ENCODE measurements around the gene NRP2. TPM values are rescaled to one million over a fixed set of nuclear protein-coding genes. Genes with fewer than 3 reads are reported as not detected.

The NRP2 gene
- total RNA-seq, 1 donor from 2014 or later: 26.1 TPM

DNA sequence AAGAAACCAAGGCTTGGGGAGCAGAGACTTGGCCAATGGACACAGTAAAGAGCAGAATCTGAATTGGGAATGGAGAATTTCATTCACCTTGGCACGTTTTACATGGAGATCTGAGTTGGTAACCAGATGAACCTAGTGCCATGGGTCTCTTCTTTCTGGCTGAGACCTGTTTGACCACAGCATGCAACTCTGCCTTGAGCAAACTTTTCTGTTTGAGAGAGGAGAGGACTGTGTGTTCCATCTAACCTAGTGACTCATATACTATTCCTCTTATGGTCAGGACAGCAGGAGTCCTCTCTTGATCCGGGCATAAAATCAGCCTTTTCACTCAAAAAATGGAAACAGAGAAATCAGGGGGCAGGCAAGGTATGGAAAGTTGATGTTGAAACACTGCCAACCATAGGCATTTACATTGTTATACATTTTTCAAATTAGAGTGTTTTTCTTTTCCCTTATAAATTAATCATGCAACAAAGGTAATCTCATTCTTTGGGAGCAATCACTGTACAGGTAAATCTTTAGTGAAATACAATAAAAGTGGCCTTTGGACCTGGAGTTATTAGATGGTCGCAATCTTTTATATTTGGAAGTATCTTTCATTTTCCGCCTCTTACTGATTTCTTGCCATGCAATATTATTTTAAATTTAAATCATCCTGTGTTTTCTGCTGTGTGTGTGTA, 86.7 kb downstream of the NRP2 start:
- DNase-seq (ENCODE audit: low spot score in 2 of 2) (no peak), FAIRE-seq (no peak)

- DNase-seq (ENCODE audit: low spot score in 2 of 2) (no peak), FAIRE-seq (no peak)
Measured at GRCh38 chr2:205769495-205769850, 87.2 kb downstream of the NRP2 start.

DNA sequence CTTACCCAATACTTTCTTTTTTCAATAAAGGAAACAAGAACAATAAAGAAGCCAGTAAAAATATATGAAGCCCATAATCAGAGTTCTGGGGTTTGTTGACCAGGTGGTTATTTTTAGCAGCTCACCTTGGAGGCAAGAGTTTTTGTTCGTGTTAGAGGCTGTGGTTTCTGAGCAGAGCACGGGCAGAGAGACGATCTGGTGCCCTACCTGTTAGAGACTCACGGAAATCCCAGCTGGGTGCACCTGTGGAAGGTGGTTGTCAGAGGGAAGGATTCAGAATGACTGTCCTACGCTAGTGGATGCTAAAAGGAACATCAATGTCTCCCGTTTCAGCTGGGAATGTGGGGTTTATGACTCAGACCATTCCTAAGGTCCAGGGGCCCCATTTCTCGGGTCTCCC, 87.6 kb downstream of the NRP2 start:
- no peak for FAIRE-seq

GRCh38 chr2:205770577-205770976, 88.3 kb downstream of the NRP2 start:
- DNase-seq (ENCODE audit: low spot score in 2 of 2) (no peak), FAIRE-seq (no peak)

More for the DNA sequence above, 87.6 kb downstream of the NRP2 start:
- DNase-seq (ENCODE audit: low spot score in 2 of 2): no peak

DNA sequence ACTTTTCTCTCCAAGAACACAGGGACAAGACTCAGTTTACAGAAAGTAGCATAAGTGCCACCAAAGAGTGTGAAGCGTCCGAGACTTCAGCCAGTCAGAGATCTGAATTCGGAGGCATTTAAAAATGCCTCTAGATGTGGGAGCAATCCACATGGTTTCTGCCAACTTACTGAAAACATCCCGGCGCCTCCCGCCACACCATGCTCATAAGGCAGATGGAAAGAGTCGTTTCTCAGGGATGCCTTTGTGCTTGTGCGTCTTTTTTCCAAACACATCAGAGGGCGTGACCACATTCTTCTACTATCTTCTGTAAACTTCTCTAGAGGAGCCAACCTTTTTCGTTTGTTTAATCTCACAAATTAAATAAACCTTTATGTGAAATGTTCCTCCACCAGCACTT, 88.7 kb downstream of the NRP2 start:
- FAIRE-seq (no peak), DNase-seq (ENCODE audit: low spot score in 2 of 2) (no peak)

DNA sequence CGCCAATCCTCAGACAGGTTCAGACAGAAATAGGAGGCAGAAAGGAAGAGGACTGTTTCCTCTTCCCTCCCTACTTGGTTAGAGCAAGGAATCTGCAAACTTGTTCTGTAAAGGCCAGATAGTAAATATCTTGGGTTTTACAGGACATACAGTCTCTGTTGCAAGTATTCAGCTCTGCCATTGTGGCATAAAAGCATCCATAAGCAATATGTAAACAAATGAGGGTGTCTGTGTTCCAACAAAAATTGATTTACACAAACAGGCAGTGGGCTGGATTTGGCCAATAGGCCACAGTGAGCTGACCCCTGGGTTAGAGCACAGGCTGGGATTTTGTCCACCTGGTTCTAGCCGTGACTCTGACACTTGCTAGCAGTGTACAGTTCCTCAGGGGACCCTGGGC, 89.4 kb downstream of the NRP2 start:
- FAIRE-seq: no peak

DNA sequence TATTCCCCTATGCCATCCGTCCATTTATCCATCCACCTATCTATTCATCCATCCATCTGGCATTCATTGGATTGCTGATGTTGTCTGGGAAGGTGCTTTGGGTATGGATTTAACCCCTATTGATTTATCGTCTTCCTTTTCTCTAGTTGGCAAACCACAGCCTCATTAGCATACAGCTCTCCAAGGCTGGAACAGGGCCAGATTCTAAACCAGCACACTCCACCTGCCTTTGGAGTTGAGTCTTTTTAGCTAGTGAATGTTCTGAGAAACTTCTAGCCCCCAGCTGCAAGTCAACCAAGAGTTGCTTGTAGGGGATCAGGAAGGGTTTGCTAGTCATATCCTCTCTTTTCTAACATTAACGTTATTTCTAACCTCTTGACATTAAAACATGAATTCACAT, 90.7 kb downstream of the NRP2 start:
- DNase-seq (ENCODE audit: low spot score in 2 of 2): no peak
- no peak for FAIRE-seq

More for the DNA sequence above, 89.4 kb downstream of the NRP2 start:
- DNase-seq (ENCODE audit: low spot score in 2 of 2): no peak

- no peak for FAIRE-seq
- no peak for DNase-seq (ENCODE audit: low spot score in 2 of 2)
Measured at GRCh38 chr2:205773989-205774388, 91.7 kb downstream of the NRP2 start.

DNA sequence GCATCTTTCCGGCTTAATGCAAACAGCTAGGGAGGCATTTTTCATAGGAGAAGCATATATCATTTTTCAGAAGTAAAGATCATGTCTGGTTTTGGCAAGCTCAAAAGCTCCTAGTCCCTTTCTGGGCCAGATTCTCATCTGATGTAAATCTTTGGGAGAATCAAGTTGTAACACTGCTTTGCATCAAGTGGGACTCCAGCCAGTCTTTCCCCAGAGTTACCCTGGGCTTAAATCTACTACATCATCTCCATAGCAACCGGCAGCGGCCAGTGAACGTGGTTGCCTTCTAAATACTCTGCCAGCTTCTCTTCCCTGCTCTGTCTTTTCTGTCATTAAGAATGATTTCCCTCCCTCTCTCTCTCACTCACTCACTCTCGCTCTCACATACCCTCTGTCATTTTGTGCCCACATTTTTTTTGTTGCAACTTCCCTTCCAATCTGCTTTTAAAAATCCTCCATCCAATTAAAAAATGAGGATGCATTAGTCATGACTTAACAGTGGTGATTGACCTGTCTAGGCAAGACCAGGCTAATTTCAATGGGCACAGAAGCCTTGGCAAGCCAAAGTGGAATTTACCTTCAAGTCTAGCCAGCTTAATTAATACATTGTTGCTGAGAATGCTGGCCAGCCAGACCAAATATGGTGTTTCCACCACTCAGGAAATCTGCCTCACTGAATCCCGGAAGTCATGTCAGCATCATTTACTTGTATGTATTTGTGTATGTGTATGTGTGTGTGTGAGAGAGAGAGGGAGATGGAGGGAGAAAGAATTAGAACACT, 93.0 kb downstream of the NRP2 start:
- FAIRE-seq (no peak), DNase-seq (ENCODE audit: low spot score in 2 of 2) (peak in 1 of 2 donors; percentile 27)

- FAIRE-seq (no peak), DNase-seq (ENCODE audit: low spot score in 2 of 2) (peak in 1 of 2 donors; percentile 28)
Measured at GRCh38 chr2:205776139-205776538, 93.8 kb downstream of the NRP2 start.

GRCh38 chr2:205776720-205777119, 94.4 kb downstream of the NRP2 start:
- DNase-seq (ENCODE audit: low spot score in 2 of 2): no peak
- no peak for FAIRE-seq

GRCh38 chr2:205778356-205778755, 96.1 kb downstream of the NRP2 start:
- FAIRE-seq (no peak), DNase-seq (ENCODE audit: low spot score in 2 of 2) (no peak)

GRCh38 chr2:205780645-205781044, 98.3 kb downstream of the NRP2 start:
- no peak for FAIRE-seq

DNA sequence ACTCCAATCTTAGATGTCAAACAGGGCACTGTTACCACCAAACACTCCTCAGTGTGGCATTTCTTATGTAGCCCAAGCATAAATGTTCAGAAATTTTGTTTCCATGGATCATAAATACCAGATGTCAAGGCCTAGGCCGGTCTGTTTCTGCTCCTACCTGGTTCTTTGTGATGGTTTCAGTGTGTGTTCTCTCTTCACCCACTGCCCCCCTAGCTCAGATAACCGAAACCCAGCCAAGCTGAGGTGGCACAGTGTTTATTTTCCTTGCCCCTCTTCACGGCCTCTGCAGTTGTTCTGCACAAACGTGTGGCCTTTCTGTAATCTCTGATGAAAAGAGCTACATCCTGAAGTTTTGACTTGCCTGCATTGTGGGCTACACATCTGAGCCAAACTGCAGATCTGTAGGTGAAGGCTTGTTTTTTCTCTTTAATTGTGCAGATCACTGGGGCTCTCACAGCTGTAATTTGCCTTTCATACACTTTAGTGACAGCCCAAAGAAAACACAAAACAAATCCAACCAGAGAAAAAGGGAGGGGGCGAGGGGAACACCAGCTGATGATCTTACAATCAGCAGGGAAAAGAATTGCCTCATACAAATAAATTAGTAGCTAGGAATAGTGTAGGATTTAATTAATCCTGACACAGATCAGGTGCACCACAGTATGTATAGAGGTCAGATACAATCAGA, 99.1 kb downstream of the NRP2 start:
- no peak for DNase-seq (ENCODE audit: low spot score in 2 of 2)
- no peak for FAIRE-seq

More at GRCh38 chr2:205780645-205781044, 98.3 kb downstream of the NRP2 start:
- DNase-seq (ENCODE audit: low spot score in 2 of 2): no peak

DNA sequence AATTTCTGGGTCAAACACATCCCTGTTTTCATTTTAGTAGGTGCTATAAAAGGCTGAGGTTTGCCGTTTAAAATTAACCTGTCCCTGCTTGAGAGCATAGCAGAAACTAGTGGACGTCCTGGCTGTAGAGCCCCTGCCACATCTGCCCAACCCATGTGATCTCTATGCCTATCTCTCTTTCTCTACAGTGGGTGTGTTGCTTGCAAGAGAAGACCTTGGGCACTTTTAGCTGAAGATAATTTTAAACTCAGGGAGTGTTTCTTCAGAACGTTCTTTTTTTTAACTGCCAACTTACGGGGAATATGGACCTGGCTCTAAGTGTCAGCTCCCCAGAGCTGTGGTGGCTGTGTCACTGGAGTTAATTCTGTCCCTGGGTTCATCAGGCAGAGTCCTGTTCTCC, 100.6 kb downstream of the NRP2 start:
- FAIRE-seq (no peak), DNase-seq (ENCODE audit: low spot score in 2 of 2) (no peak)

DNA sequence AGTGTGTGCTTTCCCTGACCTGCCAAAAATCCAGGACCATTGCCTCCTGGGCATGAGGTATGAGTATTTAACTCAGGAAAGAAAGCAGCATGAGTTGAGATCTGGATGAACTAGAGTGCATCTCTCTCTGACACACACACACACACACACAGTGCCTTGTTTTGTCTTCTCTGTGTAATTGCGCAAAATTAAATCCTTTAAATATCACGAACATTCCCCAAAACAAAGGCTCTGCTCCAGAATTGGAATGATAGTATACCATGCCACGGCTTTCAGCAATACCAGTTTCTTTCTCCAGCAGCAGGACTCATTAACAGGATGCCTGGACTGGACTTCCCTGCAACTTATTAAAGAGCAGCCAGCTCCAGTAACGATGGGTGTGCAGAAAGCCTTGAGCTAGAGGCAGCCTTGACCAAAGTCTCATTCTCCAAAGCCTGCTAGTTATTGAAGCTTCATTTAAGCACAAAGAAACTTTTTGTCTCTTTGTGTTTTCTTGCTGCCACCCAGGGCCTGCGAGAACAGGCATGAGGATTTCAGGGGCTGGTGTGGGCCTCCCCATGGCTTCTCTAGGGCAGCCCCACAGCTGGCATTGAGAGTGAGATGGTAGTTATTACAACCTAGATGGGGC, 101.7 kb downstream of the NRP2 start:
- FAIRE-seq: no peak
- no peak for DNase-seq (ENCODE audit: low spot score in 2 of 2)

GRCh38 chr2:205785507-205786260, 103.4 kb downstream of the NRP2 start:
- FAIRE-seq: no peak
- DNase-seq (ENCODE audit: low spot score in 2 of 2): no peak

DNA sequence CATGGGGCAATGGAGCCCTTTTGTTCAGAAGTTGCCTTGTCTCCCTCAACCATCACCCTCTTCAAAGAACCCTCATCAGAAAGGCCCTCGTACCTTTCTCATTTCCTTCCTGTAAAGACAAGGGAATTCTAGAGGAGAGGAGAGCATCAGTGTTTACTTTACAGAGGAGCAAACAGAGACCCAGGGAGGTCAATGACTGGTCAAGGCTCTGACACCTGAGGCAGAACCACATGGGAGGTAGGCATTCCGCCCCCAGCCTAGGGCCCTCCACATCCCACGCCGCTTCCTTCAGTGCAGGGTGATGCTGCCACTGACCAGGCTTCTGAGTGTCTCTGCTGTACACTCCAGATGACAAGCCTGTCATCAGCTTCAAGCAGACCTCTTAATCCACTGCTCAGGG, 104.7 kb downstream of the NRP2 start:
- DNase-seq (ENCODE audit: low spot score in 2 of 2) (no peak), FAIRE-seq (no peak)

DNA sequence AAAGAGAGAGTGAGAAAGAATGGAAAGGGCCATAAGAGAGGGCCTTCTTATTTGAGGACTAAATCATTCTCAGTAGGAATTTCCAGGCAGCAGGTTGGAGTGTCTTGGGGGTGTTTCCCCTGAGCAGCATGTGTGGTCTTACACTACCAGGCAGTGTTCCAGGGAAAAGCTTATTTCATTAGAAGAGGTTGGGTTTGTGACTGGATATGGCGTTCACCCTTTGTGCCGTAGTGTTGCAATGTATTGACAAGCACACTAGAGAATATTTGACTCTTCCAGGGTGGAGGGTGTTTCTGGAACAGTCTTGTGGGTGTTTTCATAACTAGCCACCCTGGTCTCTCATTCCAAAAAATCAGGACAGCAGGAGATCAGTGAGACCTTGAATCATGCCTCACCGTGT, 105.5 kb downstream of the NRP2 start:
- FAIRE-seq: no peak
- no peak for DNase-seq (ENCODE audit: low spot score in 2 of 2)

GRCh38 chr2:205789906-205790305, 107.6 kb downstream of the NRP2 start:
- no peak for FAIRE-seq
- no peak for DNase-seq (ENCODE audit: low spot score in 2 of 2)
